BE2C (cell line): ENCODE results near the gene KLHDC7B.

Source experiments
- DNase-seq: peaks from one replicate; pipeline ENCODE4 v3.0.0-alpha.2; 2020
- H3K27me3 ChIP-seq: fragments of 250-450 bp; sonication (Bioruptor Pico); 2 replicates; pipeline ENCODE4 v1.5.1; 2020; ENCODE audit warnings: mild to moderate bottlenecking
- H3K36me3 ChIP-seq: fragments of 250-450 bp; sonication (Bioruptor Pico); 2 replicates; pipeline ENCODE4 v1.5.1; 2020; ENCODE audit warnings: mild to moderate bottlenecking
- H3K4me1 ChIP-seq: fragments of 250-450 bp; sonication (Bioruptor Pico); 2 replicates; pipeline ENCODE4 v1.5.1; 2020
- H3K4me3 ChIP-seq: 2 replicates; pipeline ENCODE4 v1.5.1; 2011; ENCODE audit warnings: low read depth, low read length
- H3K9me3 ChIP-seq: fragments of 250-450 bp; sonication (Bioruptor Pico); 2 replicates; pipeline ENCODE4 v1.5.1; 2020
- TF ChIP-seq, protein P1 (sequence below): IDR thresholded peaks from 2 replicates; pipeline ENCODE4 v1.5.1; 2012; ENCODE audit warnings: mild to moderate bottlenecking, low read depth, low read length

The KLHDC7B gene

GRCh38 chr22:50599816-50600455 lies 54.2 kb downstream of the KLHDC7B start:
- peak; percentile 44 for DNase-seq
- TF ChIP-seq, protein P1, sequence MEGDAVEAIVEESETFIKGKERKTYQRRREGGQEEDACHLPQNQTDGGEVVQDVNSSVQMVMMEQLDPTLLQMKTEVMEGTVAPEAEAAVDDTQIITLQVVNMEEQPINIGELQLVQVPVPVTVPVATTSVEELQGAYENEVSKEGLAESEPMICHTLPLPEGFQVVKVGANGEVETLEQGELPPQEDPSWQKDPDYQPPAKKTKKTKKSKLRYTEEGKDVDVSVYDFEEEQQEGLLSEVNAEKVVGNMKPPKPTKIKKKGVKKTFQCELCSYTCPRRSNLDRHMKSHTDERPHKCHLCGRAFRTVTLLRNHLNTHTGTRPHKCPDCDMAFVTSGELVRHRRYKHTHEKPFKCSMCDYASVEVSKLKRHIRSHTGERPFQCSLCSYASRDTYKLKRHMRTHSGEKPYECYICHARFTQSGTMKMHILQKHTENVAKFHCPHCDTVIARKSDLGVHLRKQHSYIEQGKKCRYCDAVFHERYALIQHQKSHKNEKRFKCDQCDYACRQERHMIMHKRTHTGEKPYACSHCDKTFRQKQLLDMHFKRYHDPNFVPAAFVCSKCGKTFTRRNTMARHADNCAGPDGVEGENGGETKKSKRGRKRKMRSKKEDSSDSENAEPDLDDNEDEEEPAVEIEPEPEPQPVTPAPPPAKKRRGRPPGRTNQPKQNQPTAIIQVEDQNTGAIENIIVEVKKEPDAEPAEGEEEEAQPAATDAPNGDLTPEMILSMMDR = no peak
- Histone ChIP-seq H3K27me3 (no peaks in the 10 kb centered on the region), H3K9me3 (no peaks in the 10 kb centered on the region), H3K4me1 (peaks cover 7% of the 10 kb centered on the region), H3K4me3 (peak overlapping the region; percentile 65), H3K36me3 (peaks cover 20% of the 10 kb centered on the region)

DNA sequence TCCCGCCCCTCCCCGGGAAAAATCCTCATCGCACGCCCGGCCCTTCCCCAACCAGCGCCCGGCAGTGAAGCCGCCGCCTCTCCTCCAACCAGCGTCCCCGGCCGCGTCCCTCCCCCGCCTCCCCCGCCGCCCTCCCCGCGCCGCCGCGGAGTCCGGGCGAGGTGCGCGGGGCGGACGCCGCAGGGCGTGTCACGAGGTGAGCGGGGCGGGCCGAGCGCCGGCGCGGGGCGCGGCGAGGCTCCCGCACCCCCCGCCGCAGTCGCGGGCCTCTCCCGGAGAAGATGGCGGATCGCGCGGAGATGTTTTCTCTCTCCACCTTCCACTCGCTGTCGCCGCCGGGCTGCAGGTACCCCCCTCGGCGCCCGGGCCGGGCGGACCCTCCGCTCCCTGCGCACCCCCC lies 54.8 kb downstream of the KLHDC7B start, which contains the start of gene MAPK8IP2:
TSS of gene MAPK8IP2 (plus strand) at position 256 of the 400 bp plus-strand sequence. CDS start at position 282, 26 bp downstream.
- Histone ChIP-seq H3K36me3 (peaks cover 26% of the 10 kb centered on the region), H3K4me3 (peak within 1 kb of the TSS; percentile 78), H3K27me3 (no peaks in the 10 kb centered on the region), H3K9me3 (no peaks in the 10 kb centered on the region), H3K4me1 (peaks cover 7% of the 10 kb centered on the region)
- TF ChIP-seq, protein P1 = no peak
- peak; percentile 78 for DNase-seq
